HCT116 (cell line): Measurements from ENCODE around the gene TOP1. TPM values are rescaled to one million over a fixed set of nuclear protein-coding genes. Genes with fewer than 3 reads are reported as not detected.

Source experiments
- ATAC-seq: fragments of 200-7000 bp; cut with Tn5 transposase; 2 replicates; pipeline ENCODE4 v1.9.1; 2020; ENCODE audit warnings: mild to moderate bottlenecking, moderate library complexity
- BruUV-seq: library from RNA; stranded (reverse); fragments of 400-500 nt; replicated peaks from 2 replicates; lab custom pipeline; 2021; lab: Mats Ljungman, UMichigan
- CTCF ChIA-PET: fragments of 300-600 bp; sonication (Branson Sonifier 250); formaldehyde crosslinking; loops from one replicate; lab custom pipeline; 2021; ENCODE audit warnings: antibody characterized with exemption; lab: Charles Lee
- POLR2A ChIA-PET: fragments of 300-600, 350-600 bp; sonication (Branson Sonifier 250); formaldehyde crosslinking; loops from one replicate; lab custom pipeline; 2021; ENCODE audit warnings: antibody characterized with exemption; lab: Charles Lee
- RAD21 ChIA-PET, 2 experiments: fragments of 300-600 bp; sonication (Branson Sonifier 250); formaldehyde crosslinking; loops; one replicate each; lab custom pipeline; 2023; ENCODE audit warnings: low total read pairs in 2 of 2; ENCODE audit not compliant: uncharacterized antibody in 2 of 2, unreplicated experiment in 2 of 2, low non-redundant PET in 1 of 2; lab: Charles Lee
- DNase-seq: peaks from one replicate; pipeline ENCODE4 v3.0.0-alpha.2; 2010; ENCODE audit warnings: low read depth, low spot score
- H2AFZ ChIP-seq: fragments of 200-600 bp; shearing (Covaris generic), sonication (generic); 2 replicates; pipeline ENCODE4 v1.6.1; 2017; ENCODE audit warnings: low read depth, mixed run types, mixed read lengths, antibody characterized with exemption, low read length; ENCODE audit not compliant: poor library complexity, severe bottlenecking
- H3K27ac ChIP-seq: 2 replicates; pipeline ENCODE4 v1.5.1; 2012; ENCODE audit warnings: low read depth, low read length
- H3K27me3 ChIP-seq: fragments of 200-600 bp; sonication (generic); 2 replicates; pipeline ENCODE4 v1.6.1; 2016; ENCODE audit warnings: mixed run types, low read length, mixed read lengths; ENCODE audit not compliant: insufficient read depth
- H3K36me3 ChIP-seq, 2 experiments: fragments of 200-500 bp in 1 of 2; fragments of 200-600 bp in 1 of 2; sonication (Bioruptor generic) in 1 of 2; sonication (generic) in 1 of 2; 2 replicates each; pipeline versions ENCODE4 v1.5.1 to v1.6.1; 2014 to 2016; ENCODE audit warnings: low read length in 2 of 2, inconsistent platforms in 1 of 2, mixed read lengths in 1 of 2, mixed run types in 1 of 2; ENCODE audit not compliant: insufficient read depth in 2 of 2, control insufficient read depth in 1 of 2
- H3K4me1 ChIP-seq, 2 experiments: fragments of 200-600 bp in 1 of 2; sonication (generic) in 1 of 2; 2 replicates each; pipeline versions ENCODE4 v1.5.1 to v1.6.1; 2012 to 2017; ENCODE audit warnings: low read length in 2 of 2, inconsistent platforms in 1 of 2, mild to moderate bottlenecking in 1 of 2, mixed read lengths in 1 of 2, mixed run types in 1 of 2, moderate library complexity in 1 of 2; ENCODE audit not compliant: insufficient read depth in 2 of 2, control insufficient read depth in 1 of 2
- H3K4me2 ChIP-seq: fragments of 200-600 bp; sonication (generic); 2 replicates; pipeline ENCODE4 v1.6.1; 2017; ENCODE audit warnings: mixed run types, low read length, mixed read lengths
- H3K4me3 ChIP-seq, 2 experiments: fragments of 200-600 bp in 1 of 2; sonication (generic) in 1 of 2; replicated peaks in 1 of 2; 2 replicates each; pipeline ENCODE4 v1.5.1; 2011 to 2016; ENCODE audit warnings: low read length in 2 of 2, control low read depth in 1 of 2, low read depth in 1 of 2, mild to moderate bottlenecking in 1 of 2, mixed read lengths in 1 of 2, mixed run types in 1 of 2
- H3K79me2 ChIP-seq: fragments of 200-600 bp; sonication (generic); 2 replicates; pipeline ENCODE4 v1.6.1; 2017; ENCODE audit warnings: mild to moderate bottlenecking, mixed run types, low read length, moderate library complexity, mixed read lengths; ENCODE audit not compliant: insufficient read depth
- H3K9ac ChIP-seq: fragments of 200-600 bp; sonication (generic); 2 replicates; pipeline ENCODE4 v1.6.1; 2016; ENCODE audit warnings: low read length, mixed read lengths
- H3K9me2 ChIP-seq: fragments of 200-600 bp; sonication (generic), shearing (Covaris generic); 2 replicates; pipeline ENCODE4 v1.6.1; 2017; ENCODE audit warnings: mixed run types, mild to moderate bottlenecking, moderate library complexity; ENCODE audit not compliant: insufficient read depth
- H3K9me3 ChIP-seq, 2 experiments: fragments of 200-500 bp in 1 of 2; fragments of 200-600 bp in 1 of 2; sonication (Bioruptor generic) in 1 of 2; sonication (generic) in 1 of 2; 2 replicates each; pipeline ENCODE4 v1.6.1; 2014 to 2017; ENCODE audit warnings: low read length in 2 of 2, mixed read lengths in 2 of 2, inconsistent platforms in 1 of 2, low read depth in 1 of 2, mild to moderate bottlenecking in 1 of 2, mixed run types in 1 of 2, moderate library complexity in 1 of 2; ENCODE audit not compliant: control insufficient read depth in 1 of 2, insufficient read depth in 1 of 2
- H4K20me1 ChIP-seq: fragments of 200-600 bp; sonication (generic), shearing (Covaris generic); 2 replicates; pipeline ENCODE4 v1.6.1; 2017; ENCODE audit warnings: mixed run types, mild to moderate bottlenecking, moderate library complexity; ENCODE audit not compliant: insufficient read depth
- ATF3 ChIP-seq: IDR thresholded peaks from 2 replicates; pipeline ENCODE4 v1.6.1; 2012
- CBX3 ChIP-seq: IDR thresholded peaks from 2 replicates; pipeline ENCODE4 v1.6.1; 2012; ENCODE audit warnings: low read depth
- CEBPB ChIP-seq: IDR thresholded peaks from 2 replicates; pipeline ENCODE4 v1.6.1; 2012; ENCODE audit warnings: low read depth
- CTCF ChIP-seq, 3 experiments: fragments of 200-600 bp in 1 of 3; sonication (generic) in 1 of 3; IDR thresholded peaks in 2 of 3; conservative IDR thresholded peaks in 1 of 3; 2 replicates each; pipeline ENCODE4 v1.5.1; 2012 to 2017; ENCODE audit warnings: low read depth in 2 of 3, low read length in 2 of 3, antibody characterized with exemption in 1 of 3, borderline replicate concordance in 1 of 3, control low read depth in 1 of 3, mild to moderate bottlenecking in 1 of 3, mixed read lengths in 1 of 3, mixed run types in 1 of 3, moderate library complexity in 1 of 3; ENCODE audit not compliant: insufficient read depth in 1 of 3
- EGR1 ChIP-seq: IDR thresholded peaks from 2 replicates; pipeline ENCODE4 v1.6.1; 2012; ENCODE audit warnings: low read depth
- EZH2 ChIP-seq: fragments of 200-600 bp; sonication (generic); IDR thresholded peaks from 2 replicates; pipeline ENCODE4 v1.6.1; 2017; ENCODE audit warnings: antibody characterized with exemption, mixed run types
- EZH2phosphoT487 ChIP-seq: fragments of 200-600 bp; IDR thresholded peaks from 2 replicates; pipeline ENCODE4 v1.6.1; 2018; ENCODE audit warnings: antibody characterized with exemption, borderline replicate concordance
- FOSL1 ChIP-seq: IDR thresholded peaks from 2 replicates; pipeline ENCODE4 v1.6.1; 2012; ENCODE audit warnings: low read depth
- JUND ChIP-seq: IDR thresholded peaks from 2 replicates; pipeline ENCODE4 v1.6.1; 2012
- POLR2A ChIP-seq: IDR thresholded peaks from 2 replicates; pipeline ENCODE4 v1.7.0; 2011; ENCODE audit warnings: borderline replicate concordance; ENCODE audit not compliant: insufficient read depth, insufficient read length; ENCODE audit errors: extremely low read depth
- RAD21 ChIP-seq: IDR thresholded peaks from 2 replicates; pipeline ENCODE4 v1.6.1; 2012; ENCODE audit warnings: low read depth, mild to moderate bottlenecking
- SIN3A ChIP-seq: IDR thresholded peaks from 2 replicates; pipeline ENCODE4 v1.6.1; 2012; ENCODE audit warnings: low read depth
- SP1 ChIP-seq: IDR thresholded peaks from 2 replicates; pipeline ENCODE4 v1.6.1; 2012; ENCODE audit warnings: low read depth
- TCF7L2 ChIP-seq: IDR thresholded peaks from 2 replicates; pipeline ENCODE4 v1.7.0; 2011; ENCODE audit warnings: borderline replicate concordance, inconsistent platforms; ENCODE audit not compliant: insufficient read depth, insufficient read length; ENCODE audit errors: extremely low read depth
- YY1 ChIP-seq: IDR thresholded peaks from 2 replicates; pipeline ENCODE4 v1.6.1; 2011; ENCODE audit warnings: low read length, low read depth, moderate library complexity, mild to moderate bottlenecking; ENCODE audit not compliant: insufficient replicate concordance; ENCODE audit errors: extremely low read depth
- ZFX ChIP-seq: fragments of 450-650 bp; IDR thresholded peaks from 2 replicates; pipeline ENCODE4 v1.6.1; 2017
- ZNF274 ChIP-seq: fragments of 200-500 bp; sonication (Bioruptor generic); IDR thresholded peaks from 2 replicates; pipeline ENCODE4 v1.6.1; 2014; ENCODE audit warnings: mild to moderate bottlenecking, low read depth, low read length, inconsistent platforms
- intact Hi-C: fragments of 100-400 bp; cut with micrococcal nuclease; formaldehyde crosslinking; loops from 2 replicates; pipeline ENCODE4 v1.10.0; 2022
- total RNA-seq: library from RNA; stranded (reverse); gene quantifications from one replicate; pipeline ENCODE4 v1.2.1, GENCODE V29; 2021; ENCODE audit not compliant: unreplicated experiment
- TF ChIP-seq, protein P1 (sequence below): IDR thresholded peaks from 2 replicates; pipeline ENCODE4 v1.6.1; 2012
- TF ChIP-seq, protein P2 (sequence below): IDR thresholded peaks from 2 replicates; pipeline ENCODE4 v1.6.1; 2012; ENCODE audit warnings: low read depth
- TF ChIP-seq, protein P3 (sequence below): IDR thresholded peaks from 2 replicates; pipeline ENCODE4 v1.6.1; 2011; ENCODE audit warnings: mild to moderate bottlenecking, low read length, moderate library complexity; ENCODE audit not compliant: insufficient replicate concordance; ENCODE audit errors: extremely low read depth

TOP1 gene
- total RNA-seq, 1 experiment from 2014 or later = 190 TPM

GRCh38 chr20:41123631-41124030 is 95.0 kb downstream of the TOP1 start:
- H3K36me3 ChIP-seq = peaks cover 42 to 62% of the 10 kb centered on the region in 2 experiments
- POLR2A ChIA-PET = no interaction called here

More at GRCh38 chr20:41123631-41124030, 95.0 kb downstream of the TOP1 start:
- no peaks in the 10 kb centered on the region for H3K9me3 ChIP-seq
- H3K27me3 ChIP-seq = no peaks in the 10 kb centered on the region
- ChIA-PET RAD21 (no interaction called here), CTCF (no interaction called here)
- peaks cover 3% of the 10 kb centered on the region; the same call in 1 of the 2 replicates for H4K20me1 ChIP-seq
- no peak overlapping the region for H3K9ac ChIP-seq
- H3K27ac ChIP-seq = no peak overlapping the region
- intact Hi-C loops = no loop called here
- ATAC-seq = no peak
- H3K4me2 ChIP-seq = no peak overlapping the region
- no peak overlapping the region for H3K4me3 ChIP-seq
- H3K4me1 ChIP-seq = no peaks in the 10 kb centered on the region
- H2AFZ ChIP-seq = no peak overlapping the region
- TF ChIP-seq CBX3 (no peak), TCF7L2 (no peak), EGR1 (no peak), RAD21 (no peak), SIN3A (no peak), FOSL1 (no peak), ZNF274 (no peak), POLR2A (no peak), YY1 (no peak), CTCF (IDR thresholded peaks at IDR 0.05 in 2 of 3, conservative IDR thresholded peaks at IDR 0.05 in 1 of 3; ENCODE audit: borderline replicate concordance in 1 of 3, insufficient read depth in 1 of 3, low read depth in 2 of 3, low read length in 2 of 3) (no peak), CEBPB (no peak), SP1 (no peak), EZH2 (no peak), ZFX (no peak), EZH2phosphoT487 (no peak), ATF3 (no peak), JUND (no peak)
- TF ChIP-seq, protein P1, sequence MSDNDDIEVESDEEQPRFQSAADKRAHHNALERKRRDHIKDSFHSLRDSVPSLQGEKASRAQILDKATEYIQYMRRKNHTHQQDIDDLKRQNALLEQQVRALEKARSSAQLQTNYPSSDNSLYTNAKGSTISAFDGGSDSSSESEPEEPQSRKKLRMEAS = no peak
- TF ChIP-seq, protein P2, sequence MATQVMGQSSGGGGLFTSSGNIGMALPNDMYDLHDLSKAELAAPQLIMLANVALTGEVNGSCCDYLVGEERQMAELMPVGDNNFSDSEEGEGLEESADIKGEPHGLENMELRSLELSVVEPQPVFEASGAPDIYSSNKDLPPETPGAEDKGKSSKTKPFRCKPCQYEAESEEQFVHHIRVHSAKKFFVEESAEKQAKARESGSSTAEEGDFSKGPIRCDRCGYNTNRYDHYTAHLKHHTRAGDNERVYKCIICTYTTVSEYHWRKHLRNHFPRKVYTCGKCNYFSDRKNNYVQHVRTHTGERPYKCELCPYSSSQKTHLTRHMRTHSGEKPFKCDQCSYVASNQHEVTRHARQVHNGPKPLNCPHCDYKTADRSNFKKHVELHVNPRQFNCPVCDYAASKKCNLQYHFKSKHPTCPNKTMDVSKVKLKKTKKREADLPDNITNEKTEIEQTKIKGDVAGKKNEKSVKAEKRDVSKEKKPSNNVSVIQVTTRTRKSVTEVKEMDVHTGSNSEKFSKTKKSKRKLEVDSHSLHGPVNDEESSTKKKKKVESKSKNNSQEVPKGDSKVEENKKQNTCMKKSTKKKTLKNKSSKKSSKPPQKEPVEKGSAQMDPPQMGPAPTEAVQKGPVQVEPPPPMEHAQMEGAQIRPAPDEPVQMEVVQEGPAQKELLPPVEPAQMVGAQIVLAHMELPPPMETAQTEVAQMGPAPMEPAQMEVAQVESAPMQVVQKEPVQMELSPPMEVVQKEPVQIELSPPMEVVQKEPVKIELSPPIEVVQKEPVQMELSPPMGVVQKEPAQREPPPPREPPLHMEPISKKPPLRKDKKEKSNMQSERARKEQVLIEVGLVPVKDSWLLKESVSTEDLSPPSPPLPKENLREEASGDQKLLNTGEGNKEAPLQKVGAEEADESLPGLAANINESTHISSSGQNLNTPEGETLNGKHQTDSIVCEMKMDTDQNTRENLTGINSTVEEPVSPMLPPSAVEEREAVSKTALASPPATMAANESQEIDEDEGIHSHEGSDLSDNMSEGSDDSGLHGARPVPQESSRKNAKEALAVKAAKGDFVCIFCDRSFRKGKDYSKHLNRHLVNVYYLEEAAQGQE = no peak
- TF ChIP-seq, protein P3, sequence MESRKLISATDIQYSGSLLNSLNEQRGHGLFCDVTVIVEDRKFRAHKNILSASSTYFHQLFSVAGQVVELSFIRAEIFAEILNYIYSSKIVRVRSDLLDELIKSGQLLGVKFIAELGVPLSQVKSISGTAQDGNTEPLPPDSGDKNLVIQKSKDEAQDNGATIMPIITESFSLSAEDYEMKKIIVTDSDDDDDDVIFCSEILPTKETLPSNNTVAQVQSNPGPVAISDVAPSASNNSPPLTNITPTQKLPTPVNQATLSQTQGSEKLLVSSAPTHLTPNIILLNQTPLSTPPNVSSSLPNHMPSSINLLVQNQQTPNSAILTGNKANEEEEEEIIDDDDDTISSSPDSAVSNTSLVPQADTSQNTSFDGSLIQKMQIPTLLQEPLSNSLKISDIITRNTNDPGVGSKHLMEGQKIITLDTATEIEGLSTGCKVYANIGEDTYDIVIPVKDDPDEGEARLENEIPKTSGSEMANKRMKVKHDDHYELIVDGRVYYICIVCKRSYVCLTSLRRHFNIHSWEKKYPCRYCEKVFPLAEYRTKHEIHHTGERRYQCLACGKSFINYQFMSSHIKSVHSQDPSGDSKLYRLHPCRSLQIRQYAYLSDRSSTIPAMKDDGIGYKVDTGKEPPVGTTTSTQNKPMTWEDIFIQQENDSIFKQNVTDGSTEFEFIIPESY = no peak
- BruUV-seq = no TSS peak
- H3K79me2 ChIP-seq = no peaks in the 10 kb centered on the region
- no peaks in the 10 kb centered on the region for H3K9me2 ChIP-seq
- no peak for DNase-seq
